K562 (cell line): ENCODE measurements around the gene CMIP. TPM values are rescaled to one million over a fixed set of nuclear protein-coding genes. Genes with fewer than 3 reads are reported as not detected.
A peak's percentile ranks its signal among the peaks of the same experiment; 100 is the strongest.

ENCODE experiments used
- ADNP ChIP-seq: fragments of 200-800 bp; sonication (Bioruptor generic); IDR thresholded peaks from 2 replicates; pipeline ENCODE4 v1.6.1; 2016; ENCODE audit warnings: missing genetic modification characterization, missing compliant biosample characterization
- ATF7 ChIP-seq: fragments of 450-650 bp; IDR thresholded peaks from 2 replicates; pipeline ENCODE4 v1.7.1; 2014; ENCODE audit warnings: mild to moderate bottlenecking, moderate library complexity
- CHD7 ChIP-seq: fragments of 200-600 bp; sonication (generic); IDR thresholded peaks from one replicate; pipeline ENCODE4 v1.6.1; 2012; ENCODE audit warnings: mild to moderate bottlenecking, low read depth, low read length, inconsistent platforms
- GABPB1 ChIP-seq: sonication (generic); formaldehyde crosslinking; IDR thresholded peaks from 2 replicates; pipeline ENCODE4 v1.8.0; 2022; ENCODE audit warnings: mild to moderate bottlenecking, missing genetic modification reagents
- HLTF ChIP-seq: fragments of 450-650 bp; IDR thresholded peaks from 2 replicates; pipeline ENCODE4 v1.6.1; 2016
- HMGN3 ChIP-seq: IDR thresholded peaks from 2 replicates; pipeline ENCODE4 v1.6.1; 2011; ENCODE audit warnings: borderline replicate concordance, low read depth, mild to moderate bottlenecking, mixed read lengths, low read length; ENCODE audit not compliant: insufficient read length; ENCODE audit errors: extremely low read depth
- ILF3 ChIP-seq: fragments of 450-650 bp; IDR thresholded peaks from 2 replicates; pipeline ENCODE4 v1.6.1; 2018; ENCODE audit warnings: antibody characterized with exemption, mild to moderate bottlenecking, moderate library complexity, borderline replicate concordance
- KAT8 ChIP-seq: fragments of 450-650 bp; IDR thresholded peaks from 2 replicates; pipeline ENCODE4 v1.6.1; 2016; ENCODE audit warnings: low read depth, mild to moderate bottlenecking
- LARP7 ChIP-seq: fragments of 450-650 bp; IDR thresholded peaks from 2 replicates; pipeline ENCODE4 v1.6.1; 2016
- MAFK ChIP-seq: IDR thresholded peaks from 2 replicates; pipeline ENCODE4 v1.6.1; 2011; ENCODE audit warnings: low read length, improper control_type of control experiment
- MBD2 ChIP-seq: sonication (generic); IDR thresholded peaks from 2 replicates; pipeline ENCODE4 v1.6.1; 2016; ENCODE audit warnings: low read depth, borderline replicate concordance
- NEUROD1 ChIP-seq: fragments of 150-350 bp; IDR thresholded peaks from 2 replicates; pipeline ENCODE4 v1.6.1; 2014; ENCODE audit warnings: borderline replicate concordance, low read length, low read depth; ENCODE audit not compliant: partially characterized antibody
- SRF ChIP-seq, 2 experiments: fragments of 250-450, 450-650 bp in 1 of 2; sonication (Bioruptor Pico) in 1 of 2; sonication (generic) in 1 of 2; formaldehyde crosslinking; IDR thresholded peaks; 2 replicates each; pipeline versions ENCODE4 v1.5.0 to v1.5.1; 2020 to 2022; ENCODE audit warnings: mild to moderate bottlenecking in 1 of 2, missing genetic modification reagents in 1 of 2
- TBL1XR1 ChIP-seq, 2 experiments: IDR thresholded peaks; 2 replicates each; pipeline ENCODE4 v1.6.1; 2012; ENCODE audit warnings: improper control_type of control experiment in 2 of 2, low read length in 2 of 2, mild to moderate bottlenecking in 1 of 2
- polyA plus RNA-seq, 8 experiments: library from polyadenylated mRNA; depleted of rRNA in 4 of 8; stranded (reverse) in 5 of 8; unstranded in 3 of 8; fragments of >200 nt; fragmentation: Nextera tagmentation in 2 of 8; fragmentation: Illumina TruSeq in 1 of 8; extraction: Ambion mirVana in 2 of 8; extraction: Trizol in 1 of 8; gene quantifications; 2 replicates each; pipeline versions ENCODE4 v1.2.1 to v1.2.3, GENCODE V29; 2011 to 2014; ENCODE audit warnings: inconsistent platforms in 1 of 8, missing spikeins in 1 of 8
- total RNA-seq, 7 experiments: library from RNA; depleted of rRNA in 6 of 7; stranded (reverse); fragments of >200 nt in 6 of 7; fragmentation: Illumina TruSeq in 2 of 7; extraction: Trizol in 2 of 7; gene quantifications; 2 replicates each; pipeline versions ENCODE4 v1.2.1 to v1.2.3, GENCODE V29; 2011 to 2021; ENCODE audit warnings: low replicate concordance in 1 of 7
- TF ChIP-seq, protein P1 (sequence below): fragments of 250-450 bp; sonication (Bioruptor Pico); IDR thresholded peaks from 2 replicates; pipeline ENCODE4 v1.4.0; 2020; ENCODE audit warnings: mild to moderate bottlenecking, moderate library complexity, borderline replicate concordance

The CMIP gene
- total and polyA plus RNA-seq, 9 of the 15 experiments (the other 6 are each of a cell fraction or from before 2014, with no cell fraction given): 0.94 to 82.5 (median 10.3) TPM

- TF ChIP-seq CHD7: no peak
- no peak for TF ChIP-seq ILF3
- TF ChIP-seq LARP7: no peak
- TF ChIP-seq ATF7: no peak
- TF ChIP-seq NEUROD1: no peak
- TF ChIP-seq SRF (CRISPR knock-in tag; IDR thresholded peaks at IDR 0.05): no peak
- TF ChIP-seq TBL1XR1 (IDR thresholded peaks at IDR 0.05; ENCODE audit: low read length in 2 of 2): no peak
- no peak for TF ChIP-seq MBD2
- no peak for TF ChIP-seq MAFK
- no peak for TF ChIP-seq GABPB1
- TF ChIP-seq, protein P1, sequence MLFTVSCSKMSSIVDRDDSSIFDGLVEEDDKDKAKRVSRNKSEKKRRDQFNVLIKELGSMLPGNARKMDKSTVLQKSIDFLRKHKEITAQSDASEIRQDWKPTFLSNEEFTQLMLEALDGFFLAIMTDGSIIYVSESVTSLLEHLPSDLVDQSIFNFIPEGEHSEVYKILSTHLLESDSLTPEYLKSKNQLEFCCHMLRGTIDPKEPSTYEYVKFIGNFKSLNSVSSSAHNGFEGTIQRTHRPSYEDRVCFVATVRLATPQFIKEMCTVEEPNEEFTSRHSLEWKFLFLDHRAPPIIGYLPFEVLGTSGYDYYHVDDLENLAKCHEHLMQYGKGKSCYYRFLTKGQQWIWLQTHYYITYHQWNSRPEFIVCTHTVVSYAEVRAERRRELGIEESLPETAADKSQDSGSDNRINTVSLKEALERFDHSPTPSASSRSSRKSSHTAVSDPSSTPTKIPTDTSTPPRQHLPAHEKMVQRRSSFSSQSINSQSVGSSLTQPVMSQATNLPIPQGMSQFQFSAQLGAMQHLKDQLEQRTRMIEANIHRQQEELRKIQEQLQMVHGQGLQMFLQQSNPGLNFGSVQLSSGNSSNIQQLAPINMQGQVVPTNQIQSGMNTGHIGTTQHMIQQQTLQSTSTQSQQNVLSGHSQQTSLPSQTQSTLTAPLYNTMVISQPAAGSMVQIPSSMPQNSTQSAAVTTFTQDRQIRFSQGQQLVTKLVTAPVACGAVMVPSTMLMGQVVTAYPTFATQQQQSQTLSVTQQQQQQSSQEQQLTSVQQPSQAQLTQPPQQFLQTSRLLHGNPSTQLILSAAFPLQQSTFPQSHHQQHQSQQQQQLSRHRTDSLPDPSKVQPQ (CRISPR knock-in tag): no peak
- TF ChIP-seq HLTF: peak; percentile 5; the same call in 1 of the 2 replicates
- no peak for TF ChIP-seq HMGN3
- TF ChIP-seq ADNP (tag): no peak
- no peak for TF ChIP-seq KAT8
These were observed 170.8 kb downstream of the CMIP start (continued) for GRCh38 chr16:81615411-81615810.
